Superior temporal gyrus (tissue), 1 donor: Measurements from ENCODE around the gene UBE2Q1.
"Not testable (repeated sequence)": the region's sequence is repeated elsewhere in the genome, so short reads cannot be mapped to it uniquely, and the experiment has no call there.

Experiments
- DNase-seq: peaks from one replicate; pipeline ENCODE4 v3.0.0-alpha.2; 2016; ENCODE audit errors: extremely low spot score

The UBE2Q1 gene

GRCh38 chr1:154550657-154551056 lies 7.8 kb downstream of the UBE2Q1 start:
- no peak for DNase-seq

GRCh38 chr1:154550070-154550469 lies 8.4 kb downstream of the UBE2Q1 start:
- DNase-seq, result no peak

- DNase-seq, result no peak
Observed at GRCh38 chr1:154549202-154549770, 9.2 kb downstream of the UBE2Q1 start.

- no peak for DNase-seq
Observed at GRCh38 chr1:154548028-154548427, 10.4 kb downstream of the UBE2Q1 start.

GRCh38 chr1:154547105-154547732 lies 11.2 kb downstream of the UBE2Q1 start:
- no peak for DNase-seq

- DNase-seq, result peak; percentile 68
Observed at GRCh38 chr1:154546264-154547063, 12.0 kb downstream of the UBE2Q1 start.

- no peak for DNase-seq
Observed at GRCh38 chr1:154541231-154541630, 17.2 kb downstream of the UBE2Q1 start.

- no peak for DNase-seq
Observed at GRCh38 chr1:154539486-154540483, 18.7 kb downstream of the UBE2Q1 start.

- no peak for DNase-seq
Observed at GRCh38 chr1:154536570-154536969, 21.9 kb downstream of the UBE2Q1 start.

GRCh38 chr1:154533952-154534844 lies 24.3 kb downstream of the UBE2Q1 start:
- no peak for DNase-seq

- DNase-seq, result not testable (repeated sequence)
Observed at GRCh38 chr1:154531950-154532349, 26.5 kb downstream of the UBE2Q1 start.

GRCh38 chr1:154529308-154529707 lies 29.2 kb downstream of the UBE2Q1 start:
- DNase-seq, result no peak

GRCh38 chr1:154527192-154527591 lies 31.3 kb downstream of the UBE2Q1 start:
- no peak for DNase-seq

- no peak for DNase-seq
Observed at GRCh38 chr1:154524881-154525280, 33.6 kb downstream of the UBE2Q1 start.

GRCh38 chr1:154521695-154522094 lies 36.8 kb downstream of the UBE2Q1 start:
- DNase-seq, result no peak

GRCh38 chr1:154520333-154520732 lies 38.1 kb downstream of the UBE2Q1 start:
- no peak for DNase-seq

GRCh38 chr1:154519591-154519991 lies 38.9 kb downstream of the UBE2Q1 start:
- no peak for DNase-seq

GRCh38 chr1:154517661-154518060 lies 40.8 kb downstream of the UBE2Q1 start:
- DNase-seq, result no peak

- DNase-seq, result no peak
Observed at GRCh38 chr1:154514066-154514553, 44.4 kb downstream of the UBE2Q1 start.

- DNase-seq, result no peak
Observed at GRCh38 chr1:154512760-154513159, 45.7 kb downstream of the UBE2Q1 start.

- no peak for DNase-seq
Observed at GRCh38 chr1:154503898-154504297, 54.6 kb downstream of the UBE2Q1 start.
